H7 (cell line): Measurements from ENCODE around the gene TTC12. TPM values are rescaled to one million over a fixed set of nuclear protein-coding genes. Genes with fewer than 3 reads are reported as not detected.

Experiments
- DNase-seq: peaks from one replicate; pipeline ENCODE4 v3.0.0; 2012
- H3K27me3 ChIP-seq: 2 replicates; pipeline ENCODE4 v1.6.0; 2011; ENCODE audit warnings: mild to moderate bottlenecking, low read length; ENCODE audit not compliant: control insufficient read depth, insufficient read depth
- H3K36me3 ChIP-seq: replicated peaks from 2 replicates; pipeline ENCODE4 v1.5.1; 2011; ENCODE audit warnings: low read length; ENCODE audit not compliant: control insufficient read depth, insufficient read depth
- H3K4me3 ChIP-seq: 2 replicates; pipeline ENCODE4 v1.5.1; 2011; ENCODE audit warnings: low read depth, mild to moderate bottlenecking, control low read depth, low read length, moderate library complexity; ENCODE audit not compliant: insufficient read depth
- total RNA-seq: library from RNA; depleted of rRNA; stranded (reverse); fragments of >200 nt; shearing (Covaris generic); gene quantifications from 2 replicates; pipeline ENCODE4 v1.2.3, GENCODE V29; 2014; rRNA removed

The TTC12 gene
- 5.9 and 10.3 TPM in 2 replicates for total RNA-seq

DNA sequence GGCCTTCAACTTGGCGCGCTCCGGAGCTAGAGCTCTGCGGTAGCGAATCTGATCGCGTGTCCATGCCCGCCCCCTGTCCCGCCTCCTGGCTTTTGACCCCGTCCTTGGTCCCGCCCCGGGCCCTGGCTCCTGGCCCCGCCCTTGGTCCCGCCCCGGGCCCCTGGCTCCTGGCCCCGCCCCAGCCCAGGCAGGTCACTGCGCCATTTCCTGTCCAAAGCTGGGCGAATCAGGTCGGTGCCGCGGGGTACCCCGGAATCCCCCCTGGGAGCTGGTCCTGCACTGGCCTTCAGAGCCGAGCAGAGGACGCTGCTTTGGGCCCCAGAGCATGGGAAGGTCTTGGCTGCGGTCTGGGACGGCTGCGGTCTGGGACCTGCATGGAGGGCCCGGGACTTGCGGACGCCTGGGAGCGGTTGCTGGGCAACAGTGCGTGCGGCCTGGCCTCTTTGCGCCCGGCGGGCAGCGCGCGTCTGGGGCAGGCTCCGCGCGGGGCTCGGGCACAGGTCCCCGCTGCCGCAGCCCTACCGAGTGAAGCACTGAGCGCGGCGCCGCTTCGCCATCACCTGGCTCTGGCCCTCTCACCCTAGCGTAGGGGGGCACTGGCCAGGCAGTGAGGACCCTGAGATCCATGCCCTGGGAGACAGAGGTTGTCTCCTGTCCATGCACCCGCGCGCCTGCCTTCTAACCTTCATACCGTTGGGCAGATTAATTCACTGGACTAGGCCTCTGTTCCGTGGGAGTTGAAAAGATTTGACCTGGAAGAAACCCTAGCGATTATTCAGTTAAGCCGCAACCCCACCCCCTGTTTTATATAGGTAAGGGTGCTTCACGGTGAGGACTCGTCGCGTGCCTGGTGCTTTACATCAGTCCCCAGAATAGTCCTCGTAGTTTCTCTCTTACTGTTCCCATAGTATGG, at the start of gene TTC12:
Gene TTC12, plus strand, starts transcription at position 195 of the 913 bp plus-strand sequence. CDS start 1,675 bp downstream, outside the sequence.
- peak; percentile 97 for DNase-seq
- Histone ChIP-seq H3K36me3 (no peaks in the 10 kb centered on the region; the same call in 1 of the 2 replicates), H3K4me3 (peak within 1 kb of the TSS; percentile 83), H3K27me3 (no peaks in the 10 kb centered on the region)

GRCh38 chr11:113265362-113265761, 49.0 kb upstream of the TTC12 start:
- no peaks in the 10 kb centered on the region for H3K27me3 ChIP-seq
- DNase-seq = no peak
- no peaks in the 10 kb centered on the region for H3K36me3 ChIP-seq
- H3K4me3 ChIP-seq = no peak overlapping the region

GRCh38 chr11:113267493-113267892, 46.9 kb upstream of the TTC12 start:
- DNase-seq = no peak
- Histone ChIP-seq H3K27me3 (no peaks in the 10 kb centered on the region), H3K4me3 (no peak overlapping the region), H3K36me3 (no peaks in the 10 kb centered on the region)

GRCh38 chr11:113269096-113269495, 45.3 kb upstream of the TTC12 start:
- H3K27me3 ChIP-seq = no peaks in the 10 kb centered on the region
- no peak for DNase-seq

DNA sequence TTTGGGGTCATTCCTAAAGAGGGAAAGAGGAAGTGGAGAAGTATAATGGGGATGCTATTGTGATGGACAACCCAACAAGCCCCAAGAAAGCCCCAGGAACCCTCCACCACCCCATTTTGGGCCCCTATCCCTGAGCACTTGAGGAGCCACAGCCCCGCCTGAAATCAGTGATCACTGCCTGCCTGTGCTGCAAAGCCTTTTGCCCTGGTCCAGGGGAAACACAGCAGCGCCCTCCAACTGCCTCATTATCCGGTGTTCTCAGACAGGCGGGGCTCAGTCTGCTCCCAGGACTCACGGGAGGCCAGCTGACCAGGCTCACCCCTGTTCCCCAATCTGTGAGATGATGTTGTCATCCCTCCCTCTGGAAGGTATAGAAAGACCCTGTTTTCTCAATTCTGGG, 44.7 kb upstream of the TTC12 start:
- no peaks in the 10 kb centered on the region for H3K27me3 ChIP-seq
- no peak for DNase-seq
- H3K36me3 ChIP-seq = no peaks in the 10 kb centered on the region
- H3K4me3 ChIP-seq = no peak overlapping the region

More at GRCh38 chr11:113269096-113269495, 45.3 kb upstream of the TTC12 start:
- Histone ChIP-seq H3K4me3 (no peak overlapping the region), H3K36me3 (no peaks in the 10 kb centered on the region)

DNA sequence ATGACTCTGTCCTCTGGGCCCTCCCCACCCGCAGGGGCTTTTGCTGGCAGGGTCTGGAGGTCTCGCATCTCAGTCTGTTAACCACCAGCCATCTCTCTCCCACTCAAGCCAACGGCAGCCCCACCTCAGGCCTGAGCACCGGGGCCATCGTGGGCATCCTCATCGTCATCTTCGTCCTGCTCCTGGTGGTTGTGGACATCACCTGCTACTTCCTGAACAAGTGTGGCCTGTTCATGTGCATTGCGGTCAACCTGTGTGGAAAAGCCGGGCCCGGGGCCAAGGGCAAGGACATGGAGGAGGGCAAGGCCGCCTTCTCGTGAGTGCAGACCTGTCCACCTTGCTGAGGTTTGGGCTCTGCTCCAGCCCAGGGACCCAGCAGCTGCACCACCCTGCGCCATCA, 44.3 kb upstream of the TTC12 start:
- Histone ChIP-seq H3K4me3 (no peak overlapping the region), H3K27me3 (no peaks in the 10 kb centered on the region), H3K36me3 (no peaks in the 10 kb centered on the region)
- no peak for DNase-seq

- no peaks in the 10 kb centered on the region for H3K36me3 ChIP-seq
These were observed 42.7 kb upstream of the TTC12 start for GRCh38 chr11:113271551-113272245.

DNA sequence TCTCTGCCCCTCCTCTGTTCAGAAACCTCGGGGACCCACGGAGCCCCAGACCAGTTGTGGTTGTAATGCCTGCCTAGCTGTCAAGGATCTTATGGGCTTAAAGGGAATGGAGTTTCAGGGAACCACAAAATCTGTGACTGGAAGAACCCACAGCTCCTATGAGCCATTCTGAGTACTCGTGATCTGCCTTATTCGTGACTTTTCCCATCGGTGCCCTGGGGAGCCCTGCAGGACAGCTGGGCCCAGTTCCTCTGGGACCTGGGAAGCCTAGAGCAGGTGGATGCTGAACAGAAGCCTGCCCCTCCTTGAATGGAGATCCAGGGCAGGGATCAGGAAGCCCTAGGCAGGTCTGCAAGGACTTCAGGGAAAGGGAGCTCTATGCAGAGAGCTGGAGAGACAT, 42.1 kb upstream of the TTC12 start:
- Histone ChIP-seq H3K36me3 (no peaks in the 10 kb centered on the region), H3K27me3 (no peaks in the 10 kb centered on the region), H3K4me3 (no peak overlapping the region)
- DNase-seq = no peak

More at GRCh38 chr11:113271551-113272245, 42.7 kb upstream of the TTC12 start:
- H3K4me3 ChIP-seq = no peak overlapping the region
- H3K27me3 ChIP-seq = no peaks in the 10 kb centered on the region
- DNase-seq = no peak

GRCh38 chr11:113272927-113273615, 41.3 kb upstream of the TTC12 start:
- Histone ChIP-seq H3K4me3 (no peak overlapping the region), H3K27me3 (no peaks in the 10 kb centered on the region), H3K36me3 (no peaks in the 10 kb centered on the region)
- no peak for DNase-seq

DNA sequence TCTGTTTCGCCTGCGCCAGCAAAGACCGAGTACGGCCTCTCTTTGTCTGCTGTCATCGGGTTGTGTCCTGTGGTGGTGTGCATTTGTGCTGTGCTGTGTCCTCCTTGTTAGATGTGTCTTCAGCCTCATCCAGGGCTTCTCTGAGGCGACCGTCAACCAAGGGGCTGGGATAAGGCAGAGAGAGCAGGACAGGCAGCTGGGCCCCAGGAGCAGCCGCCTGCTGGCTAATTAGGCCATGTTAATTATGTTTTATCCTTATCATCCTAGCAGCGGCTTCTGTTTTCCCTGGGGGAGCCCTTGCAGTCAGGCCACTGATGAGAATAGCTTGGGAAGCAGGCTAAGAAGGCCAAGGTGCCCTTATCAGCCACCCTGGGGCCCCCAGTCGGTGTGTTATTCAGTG, 40.7 kb upstream of the TTC12 start:
- H3K36me3 ChIP-seq = no peaks in the 10 kb centered on the region
- DNase-seq = no peak
- H3K27me3 ChIP-seq = no peaks in the 10 kb centered on the region
- H3K4me3 ChIP-seq = no peak overlapping the region

- H3K4me3 ChIP-seq = no peak overlapping the region
- peak; percentile 72 for DNase-seq
- no peaks in the 10 kb centered on the region for H3K36me3 ChIP-seq
- H3K27me3 ChIP-seq = no peaks in the 10 kb centered on the region
These were observed 39.4 kb upstream of the TTC12 start for GRCh38 chr11:113274713-113275582.

DNA sequence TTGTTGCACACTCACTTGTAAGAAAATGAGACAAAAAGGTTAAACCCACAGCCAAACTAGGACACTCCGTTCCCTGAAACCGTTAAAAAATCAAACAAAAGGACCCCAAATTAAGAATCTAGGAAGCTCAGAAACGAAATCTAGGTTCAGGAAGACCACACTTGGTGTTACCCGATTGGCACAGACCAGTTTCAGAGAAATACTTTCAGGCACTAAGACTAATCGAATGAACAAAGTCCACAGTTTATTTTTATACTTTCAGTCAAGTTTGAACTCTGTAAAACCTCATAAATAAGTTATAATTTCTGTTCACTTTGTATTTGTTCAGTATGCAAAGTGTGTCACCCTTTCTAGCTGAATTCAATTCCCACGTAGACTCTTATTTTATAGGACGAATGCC, 38.8 kb upstream of the TTC12 start:
- no peak for DNase-seq
- no peaks in the 10 kb centered on the region for H3K27me3 ChIP-seq

GRCh38 chr11:113276466-113276865, 37.9 kb upstream of the TTC12 start:
- no peaks in the 10 kb centered on the region for H3K36me3 ChIP-seq
- no peaks in the 10 kb centered on the region for H3K27me3 ChIP-seq
- no peak for DNase-seq
- H3K4me3 ChIP-seq = no peak overlapping the region

More for the DNA sequence above, 38.8 kb upstream of the TTC12 start:
- Histone ChIP-seq H3K4me3 (no peak overlapping the region), H3K36me3 (no peaks in the 10 kb centered on the region)

DNA sequence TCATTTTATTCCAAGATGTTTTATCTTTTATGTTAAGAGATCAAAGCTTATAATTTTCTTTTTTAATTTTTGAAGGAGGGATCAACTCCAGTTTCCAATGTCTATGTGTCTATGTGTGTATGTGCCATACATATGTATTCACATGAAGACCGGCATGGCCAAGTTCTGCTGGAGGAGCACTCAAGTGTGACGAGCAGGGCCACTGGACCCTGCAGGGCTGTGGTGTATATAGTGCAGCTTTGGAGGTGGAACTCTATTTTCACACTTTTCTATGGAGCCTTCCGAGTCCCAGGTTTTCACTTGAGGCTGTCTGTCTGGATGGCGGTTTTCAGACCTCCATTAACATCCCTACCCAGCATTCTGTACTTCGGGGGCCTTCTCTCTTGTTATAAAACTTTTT, 36.5 kb upstream of the TTC12 start:
- Histone ChIP-seq H3K27me3 (no peaks in the 10 kb centered on the region; the same call in 1 of the 2 replicates), H3K4me3 (no peak overlapping the region), H3K36me3 (no peaks in the 10 kb centered on the region)
- DNase-seq = no peak
